Measurements from ENCODE around the gene CHRNA4. TPM values are rescaled to one million over a fixed set of nuclear protein-coding genes. Genes with fewer than 3 reads are reported as not detected.

Gene CHRNA4
- total and polyA plus RNA-seq, 2 donors (not counting 1 experiment from before 2014, with no cell fraction given): not detected

DNA sequence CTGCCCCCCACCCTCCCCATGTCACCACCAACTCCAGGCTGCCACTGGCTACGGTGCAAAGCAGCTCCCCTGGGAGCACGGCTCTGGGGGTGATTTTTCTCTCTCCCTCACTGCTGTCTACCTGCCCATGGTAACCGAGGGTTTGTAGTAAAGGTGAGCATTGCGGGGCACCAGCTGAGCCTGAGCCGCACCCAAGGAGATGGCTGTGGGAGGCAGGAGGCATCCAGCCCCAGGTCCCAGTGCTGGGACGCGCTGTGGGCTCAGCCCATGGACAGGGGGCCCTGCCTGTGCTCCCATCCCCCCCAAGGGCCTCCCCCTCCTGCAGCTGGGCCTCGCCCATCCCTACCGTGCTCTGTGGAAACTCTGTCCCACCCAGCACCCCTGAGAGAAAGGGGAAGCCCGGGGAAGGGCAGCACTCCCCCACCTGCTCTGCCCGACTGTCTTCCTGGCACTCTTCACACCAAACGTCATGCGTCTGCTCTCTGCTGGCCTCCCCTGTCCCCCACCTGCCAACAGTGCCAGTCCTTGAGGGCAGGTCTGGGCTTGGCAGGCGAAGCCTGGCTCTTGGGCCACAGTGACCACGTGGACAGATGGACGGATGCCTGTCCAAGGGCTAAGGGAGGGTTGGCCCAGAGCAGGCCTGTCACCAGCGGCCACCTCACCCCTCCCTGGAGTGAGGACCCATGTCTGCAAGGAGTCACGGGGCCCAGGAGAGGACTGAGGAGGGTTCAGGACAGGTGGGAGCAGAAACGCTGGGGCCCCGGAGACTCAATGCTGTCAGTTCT, 3.8 kb upstream of the CHRNA4 start:
- no peak overlapping the region for H3K4me2 ChIP-seq (ENCODE audit: extremely low read depth, insufficient read depth, low read length)
- TF ChIP-seq EZH2 (IDR thresholded peaks at IDR 0.05; ENCODE audit: low read length, missing control alignments): no peak
- TF ChIP-seq CTCF (conservative IDR thresholded peaks at IDR 0.05 in 1 of 2, IDR thresholded peaks at IDR 0.05 in 1 of 2; ENCODE audit: low read depth in 1 of 2, low read length in 2 of 2): no peak
- no peaks in the 10 kb centered on the region for H4K20me1 ChIP-seq (ENCODE audit: control insufficient read depth, extremely low read depth, insufficient read depth, low read length)
- H3K9ac ChIP-seq (ENCODE audit: insufficient read depth, low read length): no peak overlapping the region
- DNase-seq (ENCODE audit: low read depth in 2 of 2): no peak
- no peaks in the 10 kb centered on the region for H3K79me2 ChIP-seq (ENCODE audit: control insufficient read depth, insufficient read depth, low read length)
- no peaks in the 10 kb centered on the region for H3K9me3 ChIP-seq (ENCODE audit: control insufficient read depth, insufficient read depth, low read depth, low read length)
- H3K4me3 ChIP-seq (replicated peaks in 1 of 4; ENCODE audit: control extremely low read depth in 1 of 4, insufficient read depth in 1 of 4, low read depth in 3 of 4, low read length in 4 of 4): no peak overlapping the region
- H3K4me1 ChIP-seq (ENCODE audit: control insufficient read depth, extremely low read depth, insufficient read depth, low read length): no peaks in the 10 kb centered on the region
- no peak overlapping the region for H2AFZ ChIP-seq (ENCODE audit: low read length)
- no peaks in the 10 kb centered on the region for H3K36me3 ChIP-seq (ENCODE audit: control insufficient read depth, insufficient read depth, low read length)
- no peaks in the 10 kb centered on the region for H3K27me3 ChIP-seq (ENCODE audit: control insufficient read depth, insufficient read depth, low read length)
- H3K27ac ChIP-seq (ENCODE audit: insufficient read depth, low read length): no peak overlapping the region

DNA sequence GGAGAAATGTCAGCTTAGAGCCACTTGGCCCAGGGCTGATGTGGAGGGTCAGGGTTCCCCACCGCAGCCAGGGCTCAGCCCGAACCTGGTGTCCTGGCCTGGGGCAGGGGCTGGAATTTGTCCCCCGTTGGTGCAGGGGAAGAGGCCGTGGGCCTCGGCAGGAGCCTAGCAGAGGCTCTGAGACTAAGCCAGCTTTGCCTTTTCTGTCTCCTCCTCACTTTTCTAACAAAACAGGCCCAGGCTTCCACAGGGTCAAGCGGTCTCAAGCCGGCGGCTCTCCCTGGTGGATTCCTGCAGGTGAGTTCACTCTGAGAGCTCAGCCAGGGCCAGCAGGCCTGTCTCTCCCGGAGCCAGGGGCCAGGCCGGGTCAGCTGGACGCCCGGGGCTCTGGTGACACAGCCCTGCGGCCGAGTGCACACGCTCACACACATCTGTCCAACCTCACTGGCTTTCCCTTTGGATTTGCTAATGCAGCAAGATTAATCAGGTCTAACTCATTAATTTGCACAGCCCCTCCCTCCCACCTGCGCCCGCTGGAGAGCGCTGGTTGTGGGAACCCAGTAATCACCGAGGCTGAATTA, 2.9 kb upstream of the CHRNA4 start:
- no peaks in the 10 kb centered on the region for H3K4me1 ChIP-seq (ENCODE audit: control insufficient read depth, extremely low read depth, insufficient read depth, low read length)
- no peaks in the 10 kb centered on the region for H3K79me2 ChIP-seq (ENCODE audit: control insufficient read depth, insufficient read depth, low read length)
- no peaks in the 10 kb centered on the region for H3K9me3 ChIP-seq (ENCODE audit: control insufficient read depth, insufficient read depth, low read depth, low read length)
- DNase-seq (ENCODE audit: low read depth in 2 of 2): no peak
- H3K27me3 ChIP-seq (ENCODE audit: control insufficient read depth, insufficient read depth, low read length): no peaks in the 10 kb centered on the region
- TF ChIP-seq CTCF (conservative IDR thresholded peaks at IDR 0.05 in 1 of 2, IDR thresholded peaks at IDR 0.05 in 1 of 2; ENCODE audit: low read depth in 1 of 2, low read length in 2 of 2): no peak
- no peak for TF ChIP-seq EZH2 (IDR thresholded peaks at IDR 0.05; ENCODE audit: low read length, missing control alignments)
- H3K36me3 ChIP-seq (ENCODE audit: control insufficient read depth, insufficient read depth, low read length): no peaks in the 10 kb centered on the region
- no peak overlapping the region for H3K4me3 ChIP-seq (replicated peaks in 1 of 4; ENCODE audit: control extremely low read depth in 1 of 4, insufficient read depth in 1 of 4, low read depth in 3 of 4, low read length in 4 of 4)
- H2AFZ ChIP-seq (ENCODE audit: low read length): no peak overlapping the region
- H4K20me1 ChIP-seq (ENCODE audit: control insufficient read depth, extremely low read depth, insufficient read depth, low read length): no peaks in the 10 kb centered on the region
- no peak overlapping the region for H3K4me2 ChIP-seq (ENCODE audit: extremely low read depth, insufficient read depth, low read length)
- no peak overlapping the region for H3K9ac ChIP-seq (ENCODE audit: insufficient read depth, low read length)
- H3K27ac ChIP-seq (ENCODE audit: insufficient read depth, low read length): no peak overlapping the region

- Histone ChIP-seq H3K4me3 (replicated peaks in 1 of 4; ENCODE audit: control extremely low read depth in 1 of 4, insufficient read depth in 1 of 4, low read depth in 3 of 4, low read length in 4 of 4) (no peak overlapping the region), H3K9ac (ENCODE audit: insufficient read depth, low read length) (no peak overlapping the region), H3K79me2 (ENCODE audit: control insufficient read depth, insufficient read depth, low read length) (no peaks in the 10 kb centered on the region), H2AFZ (ENCODE audit: low read length) (no peak overlapping the region), H3K27ac (ENCODE audit: insufficient read depth, low read length) (no peak overlapping the region), H4K20me1 (ENCODE audit: control insufficient read depth, extremely low read depth, insufficient read depth, low read length) (no peaks in the 10 kb centered on the region), H3K27me3 (ENCODE audit: control insufficient read depth, insufficient read depth, low read length) (no peaks in the 10 kb centered on the region), H3K9me3 (ENCODE audit: control insufficient read depth, insufficient read depth, low read depth, low read length) (no peaks in the 10 kb centered on the region), H3K4me1 (ENCODE audit: control insufficient read depth, extremely low read depth, insufficient read depth, low read length) (no peaks in the 10 kb centered on the region), H3K4me2 (ENCODE audit: extremely low read depth, insufficient read depth, low read length) (no peak overlapping the region), H3K36me3 (ENCODE audit: control insufficient read depth, insufficient read depth, low read length) (no peaks in the 10 kb centered on the region)
- DNase-seq (ENCODE audit: low read depth in 2 of 2): no peak
- TF ChIP-seq EZH2 (IDR thresholded peaks at IDR 0.05; ENCODE audit: low read length, missing control alignments) (no peak), CTCF (conservative IDR thresholded peaks at IDR 0.05 in 1 of 2, IDR thresholded peaks at IDR 0.05 in 1 of 2; ENCODE audit: low read depth in 1 of 2, low read length in 2 of 2) (no peak)
These were observed 2.1 kb upstream of the CHRNA4 start for GRCh38 chr20:63363013-63363957.

All from fibroblast of lung (primary cell).